ENCODE results near the gene JPH3. TPM values are rescaled to one million over a fixed set of nuclear protein-coding genes. Genes with fewer than 3 reads are reported as not detected.

The JPH3 gene
- polyA plus RNA-seq (0.01 TPM in 2 of 3 replicates, not detected in the other), polyA minus RNA-seq (not detected in 3 replicates)
- not detected for polyA plus RNA-seq (2011; ENCODE audit: low read depth)
- 0.02 and 0.06 TPM in 2 replicates for polyA plus RNA-seq (2011; cell fraction: cytosol; rRNA removed)
- 0.03 and 0.13 TPM in 2 replicates for polyA plus RNA-seq (2011; cell fraction: nucleus; rRNA removed)
- polyA plus RNA-seq (2012; ENCODE audit: low replicate concordance), result 0.03 TPM in 1 of 2 replicates, not detected in the other
- not detected for polyA minus RNA-seq (2011; cell fraction: cytosol; rRNA and poly(A)+ RNA removed)
- polyA minus RNA-seq (2011; cell fraction: nucleus; rRNA and poly(A)+ RNA removed), result 0.21 TPM in 1 of 2 replicates, not detected in the other

GRCh38 chr16:87602001-87602775 is at the start of gene JPH3:
TSS of gene JPH3 (plus strand) at chr16:87602508. CDS start at chr16:87603147, 639 bp downstream.
- FAIRE-seq (no peak), DNase-seq (ENCODE audit: low read depth, low spot score) (no peak)
- no peak within 1 kb of the TSS for H3K27ac ChIP-seq (ENCODE audit: control insufficient read depth, insufficient read depth, low read length)
- peaks cover 78% of the 10 kb centered on the region for H3K27me3 ChIP-seq (ENCODE audit: control insufficient read depth, extremely low read depth, insufficient read depth, low read length)
- no peak for TF ChIP-seq CTCF (optimal IDR thresholded peaks at IDR 0.05 in 1 of 3, IDR thresholded peaks at IDR 0.05 in 1 of 3, conservative IDR thresholded peaks at IDR 0.05 in 1 of 3; ENCODE audit: extremely low read depth in 1 of 3, insufficient read depth in 2 of 3, low read length in 3 of 3)
- no peak for TF ChIP-seq EZH2 (IDR thresholded peaks at IDR 0.05; ENCODE audit: low read length)
- H3K9me1 ChIP-seq (ENCODE audit: control insufficient read depth, extremely low read depth, insufficient read depth, low read length), result no peaks in the 10 kb centered on the region
- H2AFZ ChIP-seq (ENCODE audit: control insufficient read depth, low read length), result no peak within 1 kb of the TSS
- dilution Hi-C loops (cut with MboI; ENCODE audit: extremely low pct_ligation_motif_present, low sequenced_read_pairs), result no loop called here
- H3K9me3 ChIP-seq (ENCODE audit: control insufficient read depth, low read depth, low read length), result no peaks in the 10 kb centered on the region
- no peak within 1 kb of the TSS for H3K4me3 ChIP-seq (ENCODE audit: control insufficient read depth in 2 of 3, extremely low read depth in 1 of 3, insufficient read depth in 2 of 3, low read depth in 1 of 3, low read length in 3 of 3)
- H3K79me2 ChIP-seq (ENCODE audit: control insufficient read depth, insufficient read depth, low read length), result no peaks in the 10 kb centered on the region
- no peak within 1 kb of the TSS for H3K9ac ChIP-seq (ENCODE audit: control insufficient read depth, extremely low read depth, insufficient read depth, low read length)
- H4K20me1 ChIP-seq (ENCODE audit: control insufficient read depth, extremely low read depth, insufficient read depth, low read length), result no peaks in the 10 kb centered on the region
- H3K4me1 ChIP-seq (ENCODE audit: control insufficient read depth, extremely low read depth, insufficient read depth, low read length), result no peaks in the 10 kb centered on the region
- no peak within 1 kb of the TSS for H3K4me2 ChIP-seq (ENCODE audit: control insufficient read depth, extremely low read depth, insufficient read depth, low read depth, low read length)
- no peaks in the 10 kb centered on the region for H3K36me3 ChIP-seq (ENCODE audit: control insufficient read depth in 2 of 2, extremely low read depth in 1 of 2, insufficient read depth in 2 of 2, low read length in 2 of 2)

- Histone ChIP-seq H3K4me3 (ENCODE audit: control insufficient read depth in 2 of 3, extremely low read depth in 1 of 3, insufficient read depth in 2 of 3, low read depth in 1 of 3, low read length in 3 of 3) (no peak overlapping the region), H3K79me2 (ENCODE audit: control insufficient read depth, insufficient read depth, low read length) (no peaks in the 10 kb centered on the region), H3K9ac (ENCODE audit: control insufficient read depth, extremely low read depth, insufficient read depth, low read length) (no peak overlapping the region), H3K4me2 (ENCODE audit: control insufficient read depth, extremely low read depth, insufficient read depth, low read depth, low read length) (peak overlapping the region; percentile 41), H3K9me3 (ENCODE audit: control insufficient read depth, low read depth, low read length) (no peaks in the 10 kb centered on the region), H2AFZ (ENCODE audit: control insufficient read depth, low read length) (no peak overlapping the region), H3K27me3 (ENCODE audit: control insufficient read depth, extremely low read depth, insufficient read depth, low read length) (peaks cover 35% of the 10 kb centered on the region), H4K20me1 (ENCODE audit: control insufficient read depth, extremely low read depth, insufficient read depth, low read length) (no peaks in the 10 kb centered on the region), H3K9me1 (ENCODE audit: control insufficient read depth, extremely low read depth, insufficient read depth, low read length) (no peaks in the 10 kb centered on the region), H3K27ac (ENCODE audit: control insufficient read depth, insufficient read depth, low read length) (no peak overlapping the region), H3K4me1 (ENCODE audit: control insufficient read depth, extremely low read depth, insufficient read depth, low read length) (peaks cover 6% of the 10 kb centered on the region), H3K36me3 (ENCODE audit: control insufficient read depth in 2 of 2, extremely low read depth in 1 of 2, insufficient read depth in 2 of 2, low read length in 2 of 2) (no peaks in the 10 kb centered on the region)
- dilution Hi-C loops (cut with MboI; ENCODE audit: extremely low pct_ligation_motif_present, low sequenced_read_pairs), result no loop called here
- no peak for TF ChIP-seq CTCF (optimal IDR thresholded peaks at IDR 0.05 in 1 of 3, IDR thresholded peaks at IDR 0.05 in 1 of 3, conservative IDR thresholded peaks at IDR 0.05 in 1 of 3; ENCODE audit: extremely low read depth in 1 of 3, insufficient read depth in 2 of 3, low read length in 3 of 3)
- TF ChIP-seq EZH2 (IDR thresholded peaks at IDR 0.05; ENCODE audit: low read length), result no peak
- FAIRE-seq, result peak; percentile 78
- peak; percentile 21 for DNase-seq (ENCODE audit: low read depth, low spot score)
These were observed 49.3 kb upstream of the JPH3 start for GRCh38 chr16:87552772-87553573.
